Measurements from ENCODE around the gene FCHSD2.

FCHSD2 gene

DNA sequence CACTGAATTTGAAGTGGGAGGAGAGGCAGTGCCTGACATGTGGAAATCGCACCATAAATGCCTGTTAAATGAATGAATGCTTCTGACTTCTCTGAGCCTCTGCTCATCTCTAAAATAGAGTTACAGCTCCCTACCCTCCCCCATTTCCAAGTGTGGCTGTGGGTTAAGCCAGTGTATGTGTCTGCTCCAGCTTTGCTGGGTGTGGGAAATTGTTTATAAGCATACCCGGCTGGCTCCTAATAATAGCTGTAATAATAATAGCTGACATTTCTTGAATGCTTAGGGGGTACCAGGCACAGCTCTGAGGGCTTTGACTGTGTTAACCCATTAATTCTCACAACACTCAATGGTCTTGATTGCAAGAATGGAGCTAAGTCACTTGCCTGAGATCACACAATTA, 7.0 kb upstream of the FCHSD2 start:
- no peak overlapping the region for H3K27ac ChIP-seq (ENCODE audit: low read depth, low read length, severe bottlenecking)
- H3K4me3 ChIP-seq (ENCODE audit: extremely low read depth, insufficient read depth, low read length, poor library complexity, severe bottlenecking): no peak overlapping the region
- H3K9me3 ChIP-seq (ENCODE audit: control insufficient read depth, low read length): no peaks in the 10 kb centered on the region
- H3K36me3 ChIP-seq (ENCODE audit: control insufficient read depth, insufficient read depth, low read length): no peaks in the 10 kb centered on the region
- peaks cover 3% of the 10 kb centered on the region for H3K4me1 ChIP-seq (ENCODE audit: control insufficient read depth, insufficient read depth, low read length, poor library complexity, severe bottlenecking)
- no CpG with 5 or more reads among the region's 2 CpGs for WGBS, 2 experiments (ENCODE audit: insufficient coverage in 2 of 2)

DNA sequence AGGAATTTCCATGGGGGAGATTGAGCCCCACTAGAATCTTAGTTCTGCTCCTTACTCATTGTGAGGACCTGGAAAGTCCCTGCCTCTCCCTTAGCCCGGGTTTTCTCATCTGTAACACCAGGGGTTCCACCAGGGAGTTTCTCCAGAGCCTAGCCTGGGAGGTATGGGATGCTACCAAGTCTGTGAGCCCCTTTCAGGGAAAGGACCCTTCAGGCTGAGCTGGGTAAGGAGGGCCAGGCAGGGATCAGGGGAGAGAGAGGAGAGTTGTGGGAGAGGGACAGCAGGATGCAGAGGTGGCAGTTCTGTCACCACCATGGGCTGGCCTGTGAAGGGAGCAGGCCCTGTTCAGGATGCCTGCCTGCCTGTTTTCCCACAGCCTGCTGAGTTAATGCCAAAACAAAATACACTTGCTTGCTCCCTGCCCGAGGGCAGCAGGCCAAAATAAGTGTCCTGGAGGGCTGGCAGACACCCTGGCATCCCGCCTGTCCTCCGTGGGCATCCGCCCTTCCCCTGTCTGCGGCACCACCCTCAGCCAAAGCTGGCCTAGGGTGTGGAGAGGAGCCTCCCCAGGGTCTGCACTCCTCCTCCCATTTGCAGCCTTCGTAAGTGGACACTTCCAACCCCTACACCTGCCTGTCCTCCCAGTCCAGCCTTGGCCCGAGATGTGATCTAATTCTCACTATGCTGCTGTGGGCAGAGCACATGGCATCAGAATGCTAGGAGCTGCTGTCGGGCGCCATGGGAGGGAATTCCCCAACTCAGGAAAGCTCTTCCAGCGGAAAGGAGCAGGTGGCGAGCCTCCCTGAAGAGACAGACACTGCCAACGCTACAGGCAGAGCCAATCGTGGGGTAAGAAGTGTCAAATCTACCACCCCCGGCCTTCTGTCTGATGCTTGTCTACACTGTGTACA, 5.9 kb upstream of the FCHSD2 start:
- Histone ChIP-seq H3K4me3 (ENCODE audit: extremely low read depth, insufficient read depth, low read length, poor library complexity, severe bottlenecking) (no peak overlapping the region), H3K9me3 (ENCODE audit: control insufficient read depth, low read length) (no peaks in the 10 kb centered on the region), H3K4me1 (ENCODE audit: control insufficient read depth, insufficient read depth, low read length, poor library complexity, severe bottlenecking) (peaks cover 12% of the 10 kb centered on the region), H3K36me3 (ENCODE audit: control insufficient read depth, insufficient read depth, low read length) (no peaks in the 10 kb centered on the region), H3K27ac (ENCODE audit: low read depth, low read length, severe bottlenecking) (no peak overlapping the region)
- WGBS, 2 experiments (ENCODE audit: insufficient coverage in 2 of 2): 91 to 94% methylated on average over 6 to 12 of the region's 15 CpGs

DNA sequence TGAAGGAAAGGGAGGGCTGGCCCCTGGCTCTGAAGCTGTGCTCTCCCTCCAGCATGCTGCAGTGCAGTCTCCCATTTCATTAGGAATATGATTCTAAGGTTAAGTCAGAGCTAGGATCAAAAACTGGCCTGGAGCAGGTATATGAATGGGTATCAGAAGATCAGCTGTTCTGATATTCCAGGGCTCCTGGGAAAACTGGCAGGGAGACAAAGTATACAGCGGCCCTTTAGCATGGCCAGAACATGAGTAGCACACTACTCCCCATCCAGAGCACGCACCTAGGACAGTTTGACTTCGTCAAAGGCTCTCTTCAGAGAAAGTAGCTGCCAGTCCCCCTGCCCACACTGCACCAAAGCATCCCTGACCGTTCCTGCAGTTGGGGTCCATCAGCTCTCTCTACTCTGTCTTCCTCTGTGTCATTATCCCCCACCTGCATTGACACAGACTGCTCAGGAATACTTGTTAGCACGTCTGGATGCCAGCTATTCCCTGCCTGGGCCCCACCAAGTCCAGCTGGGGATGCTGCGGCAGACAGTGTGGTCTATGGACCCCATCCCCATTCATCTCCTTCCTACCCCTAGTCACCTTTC, 4.0 kb upstream of the FCHSD2 start:
- 94 to 96% methylated on average over 6 of the region's 6 CpGs for WGBS, 2 experiments (ENCODE audit: insufficient coverage in 2 of 2)
- H3K9me3 ChIP-seq (ENCODE audit: control insufficient read depth, low read length): no peaks in the 10 kb centered on the region

DNA sequence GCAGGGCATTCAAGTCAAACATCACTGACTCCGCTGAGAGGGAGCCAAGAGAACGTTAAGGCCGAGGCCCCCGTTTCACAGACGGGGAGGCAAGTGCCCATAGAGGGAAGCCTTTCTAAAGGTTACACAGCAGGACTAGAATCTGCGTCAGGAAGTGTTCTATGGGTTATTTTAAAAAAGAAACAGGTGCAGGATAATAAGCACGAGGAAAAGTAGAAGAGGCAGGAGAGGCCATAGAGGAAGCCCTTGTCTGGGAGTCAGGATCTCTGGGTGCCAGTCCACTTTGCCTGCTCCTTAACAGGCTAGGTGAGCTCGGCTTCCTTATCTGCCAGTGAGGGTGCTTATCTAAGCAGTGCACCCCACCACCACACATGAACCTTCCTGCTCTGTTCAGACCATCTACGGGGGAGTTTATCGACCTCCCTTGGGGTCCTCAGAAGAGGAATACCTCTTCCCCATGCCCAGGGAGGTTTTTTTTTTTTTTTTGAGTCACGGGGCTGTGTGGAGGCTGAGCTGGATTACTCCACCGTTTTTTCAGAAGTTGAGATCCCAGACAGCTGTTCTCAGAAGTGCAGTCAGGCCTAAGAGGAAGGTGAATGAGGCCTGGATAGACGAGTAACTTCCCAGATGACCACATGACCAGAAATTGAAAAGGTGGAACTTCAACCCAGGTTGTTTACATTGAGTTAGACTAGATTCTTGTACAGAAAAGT, 1.2 kb upstream of the FCHSD2 start:
- Histone ChIP-seq H3K36me3 (ENCODE audit: control insufficient read depth, insufficient read depth, low read length) (peaks cover 7% of the 10 kb centered on the region), H3K4me3 (ENCODE audit: extremely low read depth, insufficient read depth, low read length, poor library complexity, severe bottlenecking) (peak overlapping the region; percentile 93), H3K9me3 (ENCODE audit: control insufficient read depth, low read length) (no peaks in the 10 kb centered on the region), H3K4me1 (ENCODE audit: control insufficient read depth, insufficient read depth, low read length, poor library complexity, severe bottlenecking) (peaks cover 12% of the 10 kb centered on the region), H3K27ac (ENCODE audit: low read depth, low read length, severe bottlenecking) (peak overlapping the region; percentile 89)
- 33 to 53% methylated on average over 9 to 12 of the region's 13 CpGs for WGBS, 2 experiments (ENCODE audit: insufficient coverage in 2 of 2)

More for the DNA sequence above, 4.0 kb upstream of the FCHSD2 start:
- H3K27ac ChIP-seq (ENCODE audit: low read depth, low read length, severe bottlenecking): no peak overlapping the region
- peaks cover 15% of the 10 kb centered on the region for H3K4me1 ChIP-seq (ENCODE audit: control insufficient read depth, insufficient read depth, low read length, poor library complexity, severe bottlenecking)
- H3K36me3 ChIP-seq (ENCODE audit: control insufficient read depth, insufficient read depth, low read length): no peaks in the 10 kb centered on the region
- no peak overlapping the region for H3K4me3 ChIP-seq (ENCODE audit: extremely low read depth, insufficient read depth, low read length, poor library complexity, severe bottlenecking)

DNA sequence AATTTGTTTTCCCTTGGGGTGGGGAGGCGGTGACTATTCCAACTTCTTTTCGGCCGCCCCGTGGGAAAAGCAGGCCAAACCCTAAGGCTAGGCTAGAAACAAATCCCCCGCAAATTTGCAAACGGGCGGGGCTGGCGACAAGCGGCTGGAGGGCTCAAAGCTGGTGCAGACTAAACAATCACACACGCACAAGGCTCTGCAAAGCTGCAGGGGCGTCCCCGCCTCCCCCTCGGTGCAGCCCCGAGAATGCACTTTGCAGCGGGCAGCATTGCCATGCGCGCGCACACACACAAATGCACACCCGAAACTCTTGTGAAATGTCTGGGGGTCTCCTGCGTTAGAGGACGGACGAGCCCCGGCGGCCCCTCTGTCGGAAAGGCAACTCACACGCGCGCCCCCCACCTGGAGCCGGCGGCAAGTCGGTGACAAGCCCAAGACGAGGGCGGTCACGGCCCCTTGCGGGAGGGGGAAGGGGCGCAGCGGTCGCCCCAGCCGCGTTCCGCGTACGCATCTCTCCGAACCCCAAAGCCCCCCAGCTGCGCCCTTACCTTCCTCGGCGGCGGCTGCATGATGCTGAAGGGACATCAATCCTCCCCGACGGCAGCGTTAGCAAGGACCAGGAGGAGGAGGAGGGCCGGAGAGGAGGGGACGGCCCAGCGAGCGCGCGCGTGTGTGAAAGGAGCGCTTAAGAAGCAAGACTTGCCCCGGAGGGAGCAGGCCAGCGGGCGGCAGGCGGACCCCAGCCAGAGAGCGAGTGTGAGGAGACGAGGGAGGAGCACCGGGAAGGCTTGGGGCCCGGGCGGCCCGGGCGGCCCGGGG, 600 bp downstream of the FCHSD2 start:
- Histone ChIP-seq H3K4me1 (ENCODE audit: control insufficient read depth, insufficient read depth, low read length, poor library complexity, severe bottlenecking) (peaks cover 12% of the 10 kb centered on the region), H3K36me3 (ENCODE audit: control insufficient read depth, insufficient read depth, low read length) (peaks cover 19% of the 10 kb centered on the region), H3K9me3 (ENCODE audit: control insufficient read depth, low read length) (no peaks in the 10 kb centered on the region), H3K27ac (ENCODE audit: low read depth, low read length, severe bottlenecking) (peak overlapping the region; percentile 89), H3K4me3 (ENCODE audit: extremely low read depth, insufficient read depth, low read length, poor library complexity, severe bottlenecking) (peak overlapping the region; percentile 93)
- 0% methylated on average over 38 to 41 of the region's 71 CpGs for WGBS, 2 experiments (ENCODE audit: insufficient coverage in 2 of 2)

DNA sequence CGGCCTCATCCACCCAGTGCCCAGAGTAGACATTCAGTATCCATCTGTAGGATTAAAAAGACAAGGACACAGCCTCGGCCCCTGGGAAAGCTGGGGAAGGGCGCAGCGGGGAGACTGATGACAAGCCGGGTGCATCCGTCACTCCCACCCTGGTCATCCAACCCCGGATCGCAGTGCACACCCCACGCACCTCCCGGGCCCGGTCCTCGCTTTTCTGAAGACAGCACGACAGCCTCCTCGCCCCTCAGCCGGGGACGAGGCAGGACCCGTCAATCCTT, 1.1 kb downstream of the FCHSD2 start:
- H3K36me3 ChIP-seq (ENCODE audit: control insufficient read depth, insufficient read depth, low read length): peaks cover 24% of the 10 kb centered on the region
- WGBS, 2 experiments (ENCODE audit: insufficient coverage in 2 of 2): 0 to 1% methylated on average over 10 to 11 of the region's 17 CpGs
- peak overlapping the region; percentile 93 for H3K4me3 ChIP-seq (ENCODE audit: extremely low read depth, insufficient read depth, low read length, poor library complexity, severe bottlenecking)
- no peaks in the 10 kb centered on the region for H3K9me3 ChIP-seq (ENCODE audit: control insufficient read depth, low read length)
- H3K27ac ChIP-seq (ENCODE audit: low read depth, low read length, severe bottlenecking): peak overlapping the region; percentile 89
- H3K4me1 ChIP-seq (ENCODE audit: control insufficient read depth, insufficient read depth, low read length, poor library complexity, severe bottlenecking): peaks cover 12% of the 10 kb centered on the region

DNA sequence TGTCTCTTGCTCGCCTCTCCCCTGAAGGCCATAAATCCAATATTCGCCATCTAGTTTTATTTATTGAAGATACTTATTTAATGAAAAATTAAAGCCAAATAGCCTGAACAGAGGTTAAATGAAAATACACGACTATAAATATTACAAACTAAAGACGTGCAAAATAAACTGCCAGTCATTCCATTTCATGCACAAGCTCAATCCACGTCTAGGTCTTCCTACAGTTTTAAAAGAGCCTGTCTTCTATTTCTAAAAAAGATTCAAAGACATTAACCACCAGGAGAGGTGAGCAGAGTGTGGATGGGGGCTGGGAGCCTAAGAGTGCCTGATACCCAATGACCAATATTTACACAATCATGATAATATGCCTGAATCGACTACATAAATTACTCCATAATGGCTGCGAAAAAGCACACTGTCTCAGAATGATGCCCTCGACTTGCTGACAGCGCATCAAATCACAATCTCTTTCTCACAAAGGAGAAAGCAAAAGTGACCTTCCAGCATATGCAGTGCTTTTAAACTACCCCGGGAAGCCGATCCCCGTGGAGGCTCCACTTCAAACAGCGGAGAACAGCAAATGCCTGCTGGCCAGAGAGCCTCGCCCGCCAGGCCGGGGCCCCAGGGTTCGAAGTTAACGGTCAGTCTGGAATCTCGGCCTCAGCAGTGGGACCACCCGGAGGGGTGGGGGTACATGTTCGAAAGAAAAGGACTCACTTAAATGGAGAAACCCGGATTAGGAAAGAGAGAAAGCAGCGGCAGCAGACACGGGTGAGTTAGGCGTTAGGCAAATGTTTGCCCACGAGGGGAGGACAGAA, 1.7 kb downstream of the FCHSD2 start:
- H3K36me3 ChIP-seq (ENCODE audit: control insufficient read depth, insufficient read depth, low read length): peaks cover 28% of the 10 kb centered on the region
- peak overlapping the region; percentile 89 for H3K27ac ChIP-seq (ENCODE audit: low read depth, low read length, severe bottlenecking)
- 2 to 6% methylated on average over 19 to 22 of the region's 26 CpGs for WGBS, 2 experiments (ENCODE audit: insufficient coverage in 2 of 2)
- H3K4me1 ChIP-seq (ENCODE audit: control insufficient read depth, insufficient read depth, low read length, poor library complexity, severe bottlenecking): peaks cover 12% of the 10 kb centered on the region
- no peaks in the 10 kb centered on the region for H3K9me3 ChIP-seq (ENCODE audit: control insufficient read depth, low read length)
- peak overlapping the region; percentile 93 for H3K4me3 ChIP-seq (ENCODE audit: extremely low read depth, insufficient read depth, low read length, poor library complexity, severe bottlenecking)

DNA sequence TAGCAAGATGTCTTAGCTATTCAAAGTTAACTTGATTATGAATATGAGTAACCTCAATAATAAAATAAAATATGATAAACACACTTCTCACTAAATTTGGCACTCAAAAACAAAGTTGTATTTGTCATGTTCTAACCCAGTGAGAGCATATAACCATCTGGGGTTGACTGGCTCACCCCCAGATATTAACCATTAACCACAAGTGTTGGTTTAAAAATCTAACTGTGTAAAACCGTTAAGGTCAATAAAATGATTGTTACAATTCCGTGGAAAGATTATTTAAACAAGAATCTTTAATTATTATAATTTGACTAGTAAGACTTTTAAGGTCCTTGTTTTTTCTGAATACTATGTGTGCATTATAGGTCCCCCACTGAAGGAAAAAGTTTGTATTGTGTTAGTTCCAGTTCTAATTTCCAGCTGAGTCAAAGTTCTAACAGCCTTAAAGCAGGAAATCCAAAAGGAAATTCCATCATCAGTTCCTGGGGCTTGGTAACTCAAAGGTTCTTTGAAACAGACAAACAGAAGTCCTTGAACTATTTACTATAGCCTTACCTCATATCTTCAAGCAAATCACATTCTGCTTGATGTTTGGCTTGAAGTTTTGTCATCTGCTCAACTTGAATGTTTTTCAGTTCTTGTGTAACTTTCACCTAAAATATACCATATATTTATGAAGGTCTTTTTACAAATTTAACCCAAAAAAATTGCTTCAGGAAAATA, 2.5 kb downstream of the FCHSD2 start:
- peaks cover 12% of the 10 kb centered on the region for H3K4me1 ChIP-seq (ENCODE audit: control insufficient read depth, insufficient read depth, low read length, poor library complexity, severe bottlenecking)
- no peaks in the 10 kb centered on the region for H3K9me3 ChIP-seq (ENCODE audit: control insufficient read depth, low read length)
- no CpG with 5 or more reads among the region's 2 CpGs for WGBS, 2 experiments (ENCODE audit: insufficient coverage in 2 of 2)
- H3K4me3 ChIP-seq (ENCODE audit: extremely low read depth, insufficient read depth, low read length, poor library complexity, severe bottlenecking): peak overlapping the region; percentile 93
- H3K36me3 ChIP-seq (ENCODE audit: control insufficient read depth, insufficient read depth, low read length): peaks cover 30% of the 10 kb centered on the region
- H3K27ac ChIP-seq (ENCODE audit: low read depth, low read length, severe bottlenecking): no peak overlapping the region

DNA sequence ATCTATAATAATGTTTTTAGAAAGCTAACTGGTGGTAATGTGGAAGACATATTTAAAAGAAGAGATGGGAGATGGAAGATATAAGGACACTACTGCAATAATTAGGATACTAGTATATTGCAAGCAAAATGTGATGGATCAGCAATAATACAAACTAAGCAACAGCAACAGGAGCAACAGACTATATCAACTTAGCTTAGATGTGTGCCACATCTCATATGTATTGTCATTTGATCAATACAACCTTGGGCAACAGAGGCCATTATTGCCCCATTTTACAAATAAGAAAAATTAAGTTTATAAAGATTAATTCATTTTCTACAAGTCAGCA, 4.2 kb downstream of the FCHSD2 start:
- peaks cover 40% of the 10 kb centered on the region for H3K36me3 ChIP-seq (ENCODE audit: control insufficient read depth, insufficient read depth, low read length)
- no peak overlapping the region for H3K4me3 ChIP-seq (ENCODE audit: extremely low read depth, insufficient read depth, low read length, poor library complexity, severe bottlenecking)
- H3K9me3 ChIP-seq (ENCODE audit: control insufficient read depth, low read length): no peaks in the 10 kb centered on the region

More for the DNA sequence above, 4.2 kb downstream of the FCHSD2 start:
- peaks cover 2% of the 10 kb centered on the region for H3K4me1 ChIP-seq (ENCODE audit: control insufficient read depth, insufficient read depth, low read length, poor library complexity, severe bottlenecking)
- no peak overlapping the region for H3K27ac ChIP-seq (ENCODE audit: low read depth, low read length, severe bottlenecking)
